Activated naive CD8-positive, alpha-beta T cell treated with anti-CD3 and anti-CD28 coated beads for 36 hours (primary cell): ENCODE measurements around the gene VRTN. TPM values are rescaled to one million over a fixed set of nuclear protein-coding genes. Genes with fewer than 3 reads are reported as not detected.
"Not testable (repeated sequence)": the region's sequence is repeated elsewhere in the genome, so short reads cannot be mapped to it uniquely, and the experiment has no call there.

Experiments used
- DNase-seq: peaks from one replicate; pipeline ENCODE4 v3.0.0; 2021
- H3K27ac Mint-ChIP-seq: one replicate; pipeline ENCODE4 v1.8.0; 2022; ENCODE audit warnings: mild to moderate bottlenecking, moderate library complexity, mixed read lengths
- H3K27me3 Mint-ChIP-seq: one replicate; pipeline ENCODE4 v1.8.0; 2022; ENCODE audit warnings: mild to moderate bottlenecking, mixed read lengths
- H3K36me3 Mint-ChIP-seq: one replicate; pipeline ENCODE4 v1.8.0; 2021; ENCODE audit warnings: mild to moderate bottlenecking, mixed read lengths
- H3K4me1 Mint-ChIP-seq: one replicate; pipeline ENCODE4 v1.8.0; 2021; ENCODE audit warnings: mixed read lengths
- H3K4me3 Mint-ChIP-seq: one replicate; pipeline ENCODE4 v1.8.0; 2022; ENCODE audit warnings: mild to moderate bottlenecking, moderate library complexity, mixed read lengths
- H3K9me3 Mint-ChIP-seq: one replicate; pipeline ENCODE4 v1.8.0; 2022; ENCODE audit warnings: mixed read lengths
- total RNA-seq, 2 experiments: library from RNA; stranded (reverse); gene quantifications; one replicate each; pipeline ENCODE4 v1.2.3, GENCODE V29; 2021

VRTN gene
- total RNA-seq, 2 experiments from 2014 or later = not detected

GRCh38 chr14:74364271-74364880 is 16.1 kb downstream of the VRTN start:
- H3K27me3 Mint-ChIP-seq = peaks cover 14% of the 10 kb centered on the region
- no peaks in the 10 kb centered on the region for H3K4me1 Mint-ChIP-seq
- DNase-seq = no peak
- H3K4me3 Mint-ChIP-seq = no peak overlapping the region
- H3K9me3 Mint-ChIP-seq = no peaks in the 10 kb centered on the region
- no peak overlapping the region for H3K27ac Mint-ChIP-seq
- H3K36me3 Mint-ChIP-seq = no peaks in the 10 kb centered on the region

GRCh38 chr14:74368026-74368425 is 19.8 kb downstream of the VRTN start:
- Mint-ChIP-seq H3K4me1 (no peaks in the 10 kb centered on the region), H3K4me3 (no peak overlapping the region), H3K27ac (no peak overlapping the region), H3K27me3 (peaks cover 8% of the 10 kb centered on the region), H3K9me3 (no peaks in the 10 kb centered on the region), H3K36me3 (no peaks in the 10 kb centered on the region)
- no peak for DNase-seq

GRCh38 chr14:74368441-74368840 is 20.2 kb downstream of the VRTN start:
- H3K36me3 Mint-ChIP-seq = no peaks in the 10 kb centered on the region
- H3K27ac Mint-ChIP-seq = no peak overlapping the region
- no peaks in the 10 kb centered on the region for H3K4me1 Mint-ChIP-seq
- DNase-seq = no peak
- no peaks in the 10 kb centered on the region for H3K9me3 Mint-ChIP-seq
- H3K27me3 Mint-ChIP-seq = peaks cover 8% of the 10 kb centered on the region
- H3K4me3 Mint-ChIP-seq = no peak overlapping the region

- no peaks in the 10 kb centered on the region for H3K9me3 Mint-ChIP-seq
- DNase-seq = no peak
- no peaks in the 10 kb centered on the region for H3K4me1 Mint-ChIP-seq
- H3K27me3 Mint-ChIP-seq = no peaks in the 10 kb centered on the region
- H3K4me3 Mint-ChIP-seq = no peak overlapping the region
- H3K27ac Mint-ChIP-seq = no peak overlapping the region
- no peaks in the 10 kb centered on the region for H3K36me3 Mint-ChIP-seq
These were observed 29.9 kb downstream of the VRTN start for GRCh38 chr14:74377976-74378690.

GRCh38 chr14:74380172-74380571 is 31.9 kb downstream of the VRTN start:
- Mint-ChIP-seq H3K27ac (no peak overlapping the region), H3K4me1 (no peaks in the 10 kb centered on the region), H3K9me3 (no peaks in the 10 kb centered on the region), H3K4me3 (no peak overlapping the region), H3K36me3 (no peaks in the 10 kb centered on the region), H3K27me3 (no peaks in the 10 kb centered on the region)
- DNase-seq = no peak

- Mint-ChIP-seq H3K9me3 (no peaks in the 10 kb centered on the region), H3K27ac (no peak overlapping the region), H3K36me3 (no peaks in the 10 kb centered on the region), H3K4me3 (no peak overlapping the region), H3K27me3 (no peaks in the 10 kb centered on the region), H3K4me1 (no peaks in the 10 kb centered on the region)
- no peak for DNase-seq
These were observed 32.6 kb downstream of the VRTN start for GRCh38 chr14:74380845-74381244.

- not testable (repeated sequence) for H3K27me3 Mint-ChIP-seq, H3K9me3 Mint-ChIP-seq, DNase-seq, H3K4me3 Mint-ChIP-seq, H3K27ac Mint-ChIP-seq, H3K36me3 Mint-ChIP-seq, H3K4me1 Mint-ChIP-seq
These were observed 33.3 kb downstream of the VRTN start for GRCh38 chr14:74381571-74381970.

- no peaks in the 10 kb centered on the region for H3K27me3 Mint-ChIP-seq
- H3K9me3 Mint-ChIP-seq = no peaks in the 10 kb centered on the region
- H3K4me3 Mint-ChIP-seq = no peak overlapping the region
- DNase-seq = no peak
- no peaks in the 10 kb centered on the region for H3K36me3 Mint-ChIP-seq
- H3K27ac Mint-ChIP-seq = no peak overlapping the region
- no peaks in the 10 kb centered on the region for H3K4me1 Mint-ChIP-seq
These were observed 34.0 kb downstream of the VRTN start for GRCh38 chr14:74382231-74382630.

GRCh38 chr14:74389980-74390379 is 41.7 kb downstream of the VRTN start:
- Mint-ChIP-seq H3K36me3 (no peaks in the 10 kb centered on the region), H3K27ac (no peak overlapping the region), H3K9me3 (no peaks in the 10 kb centered on the region), H3K27me3 (peaks cover 5% of the 10 kb centered on the region), H3K4me3 (no peak overlapping the region), H3K4me1 (no peaks in the 10 kb centered on the region)
- DNase-seq = no peak

GRCh38 chr14:74390505-74390904 is 42.2 kb downstream of the VRTN start:
- H3K36me3 Mint-ChIP-seq, H3K4me3 Mint-ChIP-seq, H3K4me1 Mint-ChIP-seq, H3K9me3 Mint-ChIP-seq, DNase-seq, H3K27ac Mint-ChIP-seq, H3K27me3 Mint-ChIP-seq: not testable (repeated sequence)

- no peak overlapping the region for H3K27ac Mint-ChIP-seq
These were observed 43.2 kb downstream of the VRTN start for GRCh38 chr14:74391479-74391878.

GRCh38 chr14:74392616-74393570 is 44.6 kb downstream of the VRTN start:
- Mint-ChIP-seq H3K27ac (no peak overlapping the region), H3K4me3 (no peak overlapping the region), H3K27me3 (peaks cover 5% of the 10 kb centered on the region), H3K4me1 (no peaks in the 10 kb centered on the region), H3K9me3 (no peaks in the 10 kb centered on the region), H3K36me3 (no peaks in the 10 kb centered on the region)
- DNase-seq = no peak

More at GRCh38 chr14:74391479-74391878, 43.2 kb downstream of the VRTN start:
- H3K36me3 Mint-ChIP-seq = no peaks in the 10 kb centered on the region
- H3K4me3 Mint-ChIP-seq = no peak overlapping the region
- peaks cover 5% of the 10 kb centered on the region for H3K27me3 Mint-ChIP-seq
- no peak for DNase-seq
- H3K4me1 Mint-ChIP-seq = no peaks in the 10 kb centered on the region
- H3K9me3 Mint-ChIP-seq = no peaks in the 10 kb centered on the region

GRCh38 chr14:74394549-74394948 is 46.3 kb downstream of the VRTN start:
- Mint-ChIP-seq H3K9me3 (no peaks in the 10 kb centered on the region), H3K36me3 (no peaks in the 10 kb centered on the region), H3K4me1 (no peaks in the 10 kb centered on the region), H3K27ac (no peak overlapping the region), H3K27me3 (peaks cover 5% of the 10 kb centered on the region), H3K4me3 (no peak overlapping the region)
- no peak for DNase-seq

- Mint-ChIP-seq H3K9me3 (no peaks in the 10 kb centered on the region), H3K4me3 (no peak overlapping the region), H3K27ac (no peak overlapping the region), H3K27me3 (peaks cover 5% of the 10 kb centered on the region), H3K36me3 (no peaks in the 10 kb centered on the region), H3K4me1 (no peaks in the 10 kb centered on the region)
- no peak for DNase-seq
These were observed 46.8 kb downstream of the VRTN start for GRCh38 chr14:74395094-74395493.

GRCh38 chr14:74400031-74400685 is 51.9 kb downstream of the VRTN start:
- peaks cover 11% of the 10 kb centered on the region for H3K4me1 Mint-ChIP-seq
- H3K9me3 Mint-ChIP-seq = no peaks in the 10 kb centered on the region
- DNase-seq = no peak
- H3K27ac Mint-ChIP-seq = peak overlapping the region; percentile 57
- no peaks in the 10 kb centered on the region for H3K36me3 Mint-ChIP-seq
- H3K27me3 Mint-ChIP-seq = no peaks in the 10 kb centered on the region
- H3K4me3 Mint-ChIP-seq = no peak overlapping the region
